ENCODE data around the gene CACNG6. TPM values are rescaled to one million over a fixed set of nuclear protein-coding genes. Genes with fewer than 3 reads are reported as not detected.

CACNG6 gene
- total RNA-seq, 1 donor from 2014 or later, result not detected

DNA sequence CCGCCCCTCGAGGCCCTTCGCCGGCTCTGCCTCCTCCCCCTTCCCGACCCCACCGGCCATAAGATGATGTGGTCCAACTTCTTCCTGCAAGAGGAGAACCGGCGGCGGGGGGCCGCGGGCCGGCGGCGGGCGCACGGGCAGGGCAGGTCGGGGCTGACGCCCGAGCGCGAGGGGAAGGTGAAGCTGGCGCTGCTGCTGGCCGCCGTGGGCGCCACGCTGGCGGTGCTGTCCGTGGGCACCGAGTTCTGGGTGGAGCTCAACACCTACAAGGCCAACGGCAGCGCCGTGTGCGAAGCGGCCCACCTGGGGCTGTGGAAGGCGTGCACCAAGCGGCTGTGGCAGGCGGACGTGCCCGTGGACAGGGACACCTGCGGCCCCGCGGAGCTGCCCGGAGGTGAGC, 1.4 kb downstream of the CACNG6 start:
- TF ChIP-seq EZH2phosphoT487 (IDR thresholded peaks at IDR 0.05) (no peak), EZH2 (IDR thresholded peaks at IDR 0.05) (no peak), CTCF (IDR thresholded peaks at IDR 0.05) (no peak)
- H3K27ac Mint-ChIP-seq, result no peak overlapping the region
- H3K4me3 Mint-ChIP-seq, result no peak overlapping the region
- Histone ChIP-seq H3K4me1 (peaks cover 10% of the 10 kb centered on the region), H3K27ac (no peak overlapping the region), H3K27me3 (peaks cover 80% of the 10 kb centered on the region), H3K9ac (no peak overlapping the region), H3K36me3 (no peaks in the 10 kb centered on the region), H3F3A (ENCODE audit: low read depth) (peaks cover 4% of the 10 kb centered on the region), H2AFZ (replicated peaks) (no peak overlapping the region), H4K20me1 (ENCODE audit: low read depth) (no peaks in the 10 kb centered on the region), H3K79me2 (ENCODE audit: low read depth) (no peaks in the 10 kb centered on the region), H3K9me3 (ENCODE audit: low read depth) (no peaks in the 10 kb centered on the region), H3K4me2 (no peak overlapping the region), H3K4me3 (no peak overlapping the region)
- H3K4me1 Mint-ChIP-seq, result peaks cover 31% of the 10 kb centered on the region
- DNase-seq (ENCODE audit: low spot score), result no peak
- H3K27me3 Mint-ChIP-seq (ENCODE audit: insufficient read depth, low read depth), result peaks cover 17% of the 10 kb centered on the region
- H3K36me3 Mint-ChIP-seq, result no peaks in the 10 kb centered on the region
- H3K9me3 Mint-ChIP-seq, result no peaks in the 10 kb centered on the region

DNA sequence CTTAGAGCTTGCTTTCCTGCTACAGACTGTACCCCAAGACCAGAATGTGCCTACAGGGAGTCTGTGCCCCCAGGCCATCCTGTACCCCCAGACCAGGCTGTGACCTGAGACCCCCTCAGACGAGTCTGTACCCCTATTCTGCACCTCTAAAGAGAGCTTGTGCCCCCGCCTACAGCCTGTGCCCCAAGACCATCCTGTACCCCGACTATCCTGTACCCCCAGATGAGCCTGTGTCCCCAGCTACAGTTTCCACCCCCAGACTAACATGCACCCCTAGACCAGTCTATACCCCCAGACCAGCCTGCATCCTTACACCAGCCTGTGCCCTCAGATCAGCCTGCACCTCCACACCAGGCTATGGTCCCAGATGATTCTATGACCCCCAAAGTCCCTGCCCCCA, 2.0 kb downstream of the CACNG6 start:
- DNase-seq (ENCODE audit: low spot score), result no peak
- no peak overlapping the region for H3K4me2 ChIP-seq
- TF ChIP-seq EZH2phosphoT487 (IDR thresholded peaks at IDR 0.05) (no peak), EZH2 (IDR thresholded peaks at IDR 0.05) (no peak), CTCF (IDR thresholded peaks at IDR 0.05) (no peak)
- no peaks in the 10 kb centered on the region for H3K36me3 ChIP-seq
- H3K27me3 Mint-ChIP-seq (ENCODE audit: insufficient read depth, low read depth), result peaks cover 15% of the 10 kb centered on the region
- no peaks in the 10 kb centered on the region for H3K36me3 Mint-ChIP-seq
- H3K9ac ChIP-seq, result no peak overlapping the region
- peaks cover 86% of the 10 kb centered on the region for H3K27me3 ChIP-seq
- H3K4me1 ChIP-seq, result peaks cover 14% of the 10 kb centered on the region
- peaks cover 7% of the 10 kb centered on the region for H3F3A ChIP-seq (ENCODE audit: low read depth)
- peaks cover 34% of the 10 kb centered on the region for H3K4me1 Mint-ChIP-seq
- H3K79me2 ChIP-seq (ENCODE audit: low read depth), result no peaks in the 10 kb centered on the region
- no peak overlapping the region for H3K27ac ChIP-seq
- H4K20me1 ChIP-seq (ENCODE audit: low read depth), result no peaks in the 10 kb centered on the region
- no peaks in the 10 kb centered on the region for H3K9me3 Mint-ChIP-seq
- no peak overlapping the region for H2AFZ ChIP-seq (replicated peaks)
- no peak overlapping the region for H3K27ac Mint-ChIP-seq
- peak overlapping the region; percentile 2 for H3K4me3 Mint-ChIP-seq
- no peaks in the 10 kb centered on the region for H3K9me3 ChIP-seq (ENCODE audit: low read depth)
- no peak overlapping the region for H3K4me3 ChIP-seq

- H3K36me3 Mint-ChIP-seq, result no peaks in the 10 kb centered on the region
- H3K4me1 ChIP-seq, result peaks cover 14% of the 10 kb centered on the region
- no peak overlapping the region for H3K4me3 Mint-ChIP-seq
- no peaks in the 10 kb centered on the region for H3K9me3 ChIP-seq (ENCODE audit: low read depth)
- H3K27ac ChIP-seq, result no peak overlapping the region
- no peak for TF ChIP-seq EZH2phosphoT487 (IDR thresholded peaks at IDR 0.05)
- no peak for TF ChIP-seq CTCF (IDR thresholded peaks at IDR 0.05)
- TF ChIP-seq EZH2 (IDR thresholded peaks at IDR 0.05), result no peak
- peaks cover 31% of the 10 kb centered on the region for H3K4me1 Mint-ChIP-seq
- H3K79me2 ChIP-seq (ENCODE audit: low read depth), result no peaks in the 10 kb centered on the region
- no peaks in the 10 kb centered on the region for H4K20me1 ChIP-seq (ENCODE audit: low read depth)
- peaks cover 89% of the 10 kb centered on the region for H3K27me3 ChIP-seq
- H2AFZ ChIP-seq (replicated peaks), result no peak overlapping the region
- H3K4me2 ChIP-seq, result no peak overlapping the region
- H3K9me3 Mint-ChIP-seq, result no peaks in the 10 kb centered on the region
- H3K27ac Mint-ChIP-seq, result no peak overlapping the region
- no peak for DNase-seq (ENCODE audit: low spot score)
- peaks cover 10% of the 10 kb centered on the region for H3K27me3 Mint-ChIP-seq (ENCODE audit: insufficient read depth, low read depth)
- H3F3A ChIP-seq (ENCODE audit: low read depth), result peaks cover 7% of the 10 kb centered on the region
- H3K9ac ChIP-seq, result no peak overlapping the region
- H3K4me3 ChIP-seq, result no peak overlapping the region
- no peaks in the 10 kb centered on the region for H3K36me3 ChIP-seq
These were observed 3.4 kb downstream of the CACNG6 start for GRCh38 chr19:53994811-53995210.
